Spinal cord (tissue), 10 donors: ENCODE measurements around the gene TRABD2B. TPM values are rescaled to one million over a fixed set of nuclear protein-coding genes. Genes with fewer than 3 reads are reported as not detected.

ENCODE experiments used
- DNase-seq, 6 donors: peaks; one replicate each; pipeline versions ENCODE4 v3.0.0 to v3.0.0-alpha.2; 2013 to 2015; ENCODE audit warnings: low spot score in 6 of 6, low read depth in 4 of 6
- H3K27ac ChIP-seq: one replicate; pipeline ENCODE4 v1.5.1; 2013; ENCODE audit warnings: low read depth, low read length, control low read depth
- H3K27me3 ChIP-seq: one replicate; pipeline ENCODE4 v1.6.1; 2013; ENCODE audit warnings: low read length; ENCODE audit not compliant: control insufficient read depth, insufficient read depth
- H3K36me3 ChIP-seq: one replicate; pipeline ENCODE4 v1.6.1; 2013; ENCODE audit warnings: low read length; ENCODE audit not compliant: control insufficient read depth, insufficient read depth
- H3K4me1 ChIP-seq: one replicate; pipeline ENCODE4 v1.6.1; 2013; ENCODE audit warnings: low read length; ENCODE audit not compliant: control insufficient read depth, insufficient read depth
- H3K4me3 ChIP-seq: one replicate; pipeline ENCODE4 v1.5.1; 2013; ENCODE audit warnings: low read depth, low read length, control low read depth
- H3K9me3 ChIP-seq: one replicate; pipeline ENCODE4 v1.6.1; 2013; ENCODE audit warnings: low read length; ENCODE audit not compliant: control insufficient read depth, insufficient read depth
- WGBS: methylation state at CpG from one replicate; pipeline ENCODE4 v1.1.5; 2013; ENCODE audit warnings: missing lambda C conversion rate; ENCODE audit not compliant: insufficient coverage; 5-methylcytosine and 5-hydroxymethylcytosine counted together
- polyA plus RNA-seq, 2 donors: library from polyadenylated mRNA; unstranded; fragments of 120-200 nt; gene quantifications; one replicate each; pipeline ENCODE4 v1.2.1, GENCODE V29; 2013; ENCODE audit not compliant: insufficient read length in 2 of 2
- total RNA-seq, 2 donors: library from RNA; depleted of rRNA in 1 of 2; stranded (reverse); fragments of 120-200 nt in 1 of 2; fragments of >200 nt in 1 of 2; gene quantifications; one replicate each; pipeline versions ENCODE4 v1.2.3 to v1.2.4, GENCODE V29; 2013 to 2014
- donor health status: healthy.

TRABD2B gene
- total and polyA plus RNA-seq, 4 donors = 0.89 to 3.1 (median 1.6) TPM

GRCh38 chr1:47985018-47985417, 12.2 kb downstream of the TRABD2B start:
- H3K4me3 ChIP-seq = no peak overlapping the region
- peaks cover 50% of the 10 kb centered on the region for H3K27me3 ChIP-seq
- 100% methylated on average over 4 of the region's 4 CpGs for WGBS
- H3K36me3 ChIP-seq = no peaks in the 10 kb centered on the region
- no peak for DNase-seq
- no peaks in the 10 kb centered on the region for H3K9me3 ChIP-seq
- no peak overlapping the region for H3K27ac ChIP-seq
- H3K4me1 ChIP-seq = peaks cover 12% of the 10 kb centered on the region

DNA sequence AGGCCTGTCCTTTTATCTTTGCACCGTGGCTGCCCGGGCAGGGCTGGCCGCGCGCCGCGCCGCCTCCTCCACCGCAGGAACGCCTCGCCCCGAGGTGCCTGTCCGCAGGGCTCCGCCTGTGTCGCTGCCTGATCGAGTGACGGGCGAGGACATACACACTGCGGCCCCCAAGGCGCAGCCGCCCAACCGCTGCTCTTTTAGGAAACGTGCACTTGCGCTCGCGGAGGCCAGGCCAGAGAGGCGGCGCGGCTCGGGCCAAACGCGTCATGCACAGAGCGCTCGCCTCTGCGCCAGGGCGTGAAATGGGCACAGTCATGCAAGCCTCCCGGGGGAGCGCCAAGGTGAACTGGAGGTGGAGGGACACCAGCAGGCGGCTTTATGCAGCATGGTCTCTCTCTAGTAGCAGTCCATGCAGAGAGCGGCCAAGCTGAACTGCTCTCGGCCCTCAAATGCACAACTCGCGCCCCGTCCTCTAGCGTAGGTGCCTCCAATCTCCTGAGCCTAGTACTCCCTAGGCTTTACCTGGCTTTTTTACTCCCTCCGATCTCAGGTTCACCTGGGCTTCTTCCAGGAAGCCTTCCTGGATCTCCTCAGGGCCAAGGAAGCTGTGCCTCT, 12.9 kb downstream of the TRABD2B start:
- H3K4me3 ChIP-seq = no peak overlapping the region
- no peak overlapping the region for H3K27ac ChIP-seq
- peaks cover 12% of the 10 kb centered on the region for H3K4me1 ChIP-seq
- H3K36me3 ChIP-seq = no peaks in the 10 kb centered on the region
- H3K27me3 ChIP-seq = peaks cover 48% of the 10 kb centered on the region
- WGBS = 16% methylated on average over 46 of the region's 46 CpGs
- DNase-seq = peak in 1 of 6 donors; percentile 54
- no peaks in the 10 kb centered on the region for H3K9me3 ChIP-seq

- Histone ChIP-seq H3K4me1 (peaks cover 12% of the 10 kb centered on the region), H3K4me3 (no peak overlapping the region), H3K27me3 (peaks cover 44% of the 10 kb centered on the region)
These were observed 13.5 kb downstream of the TRABD2B start for GRCh38 chr1:47983691-47984090.

GRCh38 chr1:47981667-47982350, 15.4 kb downstream of the TRABD2B start:
- H3K36me3 ChIP-seq = no peaks in the 10 kb centered on the region
- peak in 1 of 6 donors; percentile 80 for DNase-seq
- H3K27me3 ChIP-seq = peaks cover 29% of the 10 kb centered on the region
- H3K4me1 ChIP-seq = peaks cover 9% of the 10 kb centered on the region
- H3K27ac ChIP-seq = no peak overlapping the region
- H3K9me3 ChIP-seq = no peaks in the 10 kb centered on the region
- H3K4me3 ChIP-seq = no peak overlapping the region

More at GRCh38 chr1:47983691-47984090, 13.5 kb downstream of the TRABD2B start:
- WGBS = 19% methylated on average over 11 of the region's 12 CpGs
- no peaks in the 10 kb centered on the region for H3K9me3 ChIP-seq
- H3K27ac ChIP-seq = no peak overlapping the region
- H3K36me3 ChIP-seq = no peaks in the 10 kb centered on the region
- peak in 1 of 6 donors; percentile 69 for DNase-seq

DNA sequence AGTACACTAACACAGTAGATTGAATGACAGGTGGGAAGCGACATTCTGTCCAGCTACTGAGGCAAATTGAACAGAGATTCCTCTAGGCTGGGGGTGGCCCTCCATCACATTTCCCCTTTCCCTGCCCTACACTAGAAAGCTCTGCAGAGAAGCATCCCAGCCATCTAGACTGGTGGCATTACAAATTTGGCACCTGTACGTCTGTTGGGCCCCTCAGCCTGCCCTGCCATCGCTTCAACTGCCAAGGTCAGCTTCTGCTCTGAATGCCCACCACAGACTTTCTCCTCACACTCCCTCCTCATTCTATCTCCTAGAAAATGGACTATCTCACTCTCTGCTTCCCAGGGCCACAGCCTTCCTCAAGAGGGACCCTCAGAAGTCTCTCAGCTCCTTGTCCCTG, 16.7 kb downstream of the TRABD2B start:
- peaks cover 6% of the 10 kb centered on the region for H3K4me1 ChIP-seq
- 96% methylated on average over 3 of the region's 3 CpGs for WGBS
- H3K9me3 ChIP-seq = no peaks in the 10 kb centered on the region
- no peak overlapping the region for H3K27ac ChIP-seq
- H3K4me3 ChIP-seq = no peak overlapping the region
- DNase-seq = no peak
- H3K36me3 ChIP-seq = no peaks in the 10 kb centered on the region
- peaks cover 24% of the 10 kb centered on the region for H3K27me3 ChIP-seq

DNA sequence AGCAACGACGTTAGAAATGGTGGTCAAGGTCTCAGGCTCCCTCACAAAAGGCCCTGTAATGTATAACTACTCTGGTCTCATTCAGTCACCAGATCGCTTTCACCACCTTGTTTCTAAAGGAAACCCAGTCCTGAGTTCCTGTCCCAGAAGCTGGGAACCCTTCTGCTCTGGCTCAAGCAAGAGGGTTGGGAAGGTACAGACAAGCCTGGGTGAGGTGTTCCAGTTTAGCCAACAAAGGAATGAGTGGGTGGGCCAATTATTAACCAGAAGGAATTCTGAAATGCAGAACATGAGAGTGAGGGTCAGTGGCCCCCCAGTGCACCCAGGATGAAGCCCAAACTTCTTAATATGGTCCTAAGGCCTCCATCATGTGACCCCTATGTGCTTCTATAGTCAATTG, 17.5 kb downstream of the TRABD2B start:
- peaks cover 6% of the 10 kb centered on the region for H3K4me1 ChIP-seq
- no peak overlapping the region for H3K4me3 ChIP-seq
- no peaks in the 10 kb centered on the region for H3K36me3 ChIP-seq
- WGBS = 93% methylated on average over 2 of the region's 3 CpGs
- H3K9me3 ChIP-seq = no peaks in the 10 kb centered on the region
- no peak for DNase-seq
- H3K27me3 ChIP-seq = peaks cover 17% of the 10 kb centered on the region
- no peak overlapping the region for H3K27ac ChIP-seq

DNA sequence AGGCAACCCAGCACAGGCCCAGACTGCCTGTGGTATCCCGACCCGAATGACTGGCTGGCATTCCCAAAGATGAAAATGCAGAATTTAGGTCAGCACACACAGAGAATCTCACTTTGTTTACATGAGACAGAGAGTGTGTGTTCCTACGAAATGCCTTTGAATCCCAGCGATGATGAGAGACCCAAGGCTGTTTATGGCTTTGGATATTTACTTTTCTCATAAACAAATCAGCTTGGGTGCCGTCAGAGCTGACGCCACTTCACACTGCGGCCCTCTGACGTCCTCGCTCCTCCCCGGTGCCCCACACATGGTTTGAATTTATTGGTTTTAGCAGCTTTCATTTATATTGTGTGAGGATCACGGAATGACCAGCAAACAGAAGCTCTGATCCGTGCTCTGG, 18.7 kb downstream of the TRABD2B start:
- 73% methylated on average over 5 of the region's 12 CpGs for WGBS
- Histone ChIP-seq H3K4me1 (no peaks in the 10 kb centered on the region), H3K4me3 (no peak overlapping the region), H3K27ac (no peak overlapping the region), H3K9me3 (no peaks in the 10 kb centered on the region), H3K36me3 (no peaks in the 10 kb centered on the region), H3K27me3 (peaks cover 6% of the 10 kb centered on the region)
- no peak for DNase-seq

- H3K36me3 ChIP-seq = no peaks in the 10 kb centered on the region
- no peak for DNase-seq
- H3K9me3 ChIP-seq = no peaks in the 10 kb centered on the region
- H3K27me3 ChIP-seq = peaks cover 2% of the 10 kb centered on the region
- no peak overlapping the region for H3K27ac ChIP-seq
- WGBS = no CpG with 5 or more reads among the region's 2 CpGs
- no peak overlapping the region for H3K4me3 ChIP-seq
- H3K4me1 ChIP-seq = no peaks in the 10 kb centered on the region
These were observed 20.5 kb downstream of the TRABD2B start for GRCh38 chr1:47976728-47977127.

DNA sequence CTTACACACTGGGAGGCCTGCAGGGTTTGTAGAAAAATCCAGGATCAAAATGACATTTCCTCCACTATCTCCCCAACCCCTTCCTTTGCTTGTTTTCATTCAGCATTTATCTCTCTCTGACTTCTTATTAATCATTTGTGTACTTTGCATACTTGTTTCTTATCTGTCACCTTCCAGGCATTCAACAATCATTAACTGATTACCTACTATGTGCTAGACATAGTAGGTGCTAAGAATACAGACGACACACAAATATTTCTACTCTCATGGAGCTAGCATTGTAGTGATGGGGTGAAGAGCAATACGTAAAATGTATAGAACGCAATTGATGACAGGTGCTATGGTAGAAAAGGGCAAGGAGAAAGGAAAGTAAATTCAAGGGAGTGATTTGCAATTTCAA, 20.9 kb downstream of the TRABD2B start:
- H3K4me3 ChIP-seq = no peak overlapping the region
- H3K9me3 ChIP-seq = no peaks in the 10 kb centered on the region
- peaks cover 2% of the 10 kb centered on the region for H3K27me3 ChIP-seq
- WGBS = 100% methylated on average over 2 of the region's 3 CpGs
- no peaks in the 10 kb centered on the region for H3K4me1 ChIP-seq
- H3K27ac ChIP-seq = no peak overlapping the region
- no peaks in the 10 kb centered on the region for H3K36me3 ChIP-seq
- no peak for DNase-seq

GRCh38 chr1:47975302-47975921, 21.8 kb downstream of the TRABD2B start:
- no peak for DNase-seq
- peaks cover 2% of the 10 kb centered on the region for H3K27me3 ChIP-seq
- H3K4me1 ChIP-seq = no peaks in the 10 kb centered on the region
- H3K36me3 ChIP-seq = no peaks in the 10 kb centered on the region
- H3K4me3 ChIP-seq = no peak overlapping the region
- 79% methylated on average over 2 of the region's 3 CpGs for WGBS
- no peaks in the 10 kb centered on the region for H3K9me3 ChIP-seq
- no peak overlapping the region for H3K27ac ChIP-seq
